RWPE2 (cell line): ENCODE data around the gene CAV1.

Experiments
- ATAC-seq: fragments of 200-7000 bp; cut with Tn5 transposase; 3 replicates; pipeline ENCODE4 v1.9.1; 2021; ENCODE audit warnings: low read depth
- DNase-seq: peaks from one replicate; pipeline ENCODE4 v3.0.0-alpha.2; 2020; ENCODE audit warnings: low spot score
- H3K27ac ChIP-seq: fragments of 450-650 bp; 2 replicates; pipeline ENCODE4 v1.5.1; 2017; ENCODE audit warnings: mild to moderate bottlenecking; ENCODE audit not compliant: poor library complexity, severe bottlenecking
- H3K27me3 ChIP-seq: fragments of 250-450 bp; sonication (Bioruptor Pico); 2 replicates; pipeline ENCODE4 v1.5.1; 2021; ENCODE audit warnings: mild to moderate bottlenecking, moderate library complexity; ENCODE audit not compliant: insufficient read depth, poor library complexity, severe bottlenecking
- H3K36me3 ChIP-seq: fragments of 250-450 bp; sonication (Bioruptor Pico); 2 replicates; pipeline ENCODE4 v1.5.1; 2020; ENCODE audit warnings: low read depth, mild to moderate bottlenecking, moderate library complexity
- H3K4me1 ChIP-seq: fragments of 250-450 bp; sonication (Bioruptor Pico); 2 replicates; pipeline ENCODE4 v1.5.1; 2021; ENCODE audit warnings: mild to moderate bottlenecking, moderate library complexity; ENCODE audit not compliant: insufficient read depth, poor library complexity, severe bottlenecking
- H3K4me3 ChIP-seq: fragments of 250-450 bp; sonication (Bioruptor Pico); 2 replicates; pipeline ENCODE4 v1.5.1; 2021; ENCODE audit warnings: mild to moderate bottlenecking, moderate library complexity; ENCODE audit not compliant: severe bottlenecking
- H3K9me3 ChIP-seq: fragments of 250-450 bp; sonication (Bioruptor Pico); 2 replicates; pipeline ENCODE4 v1.5.1; 2021; ENCODE audit warnings: mild to moderate bottlenecking, moderate library complexity; ENCODE audit not compliant: severe bottlenecking
- TF ChIP-seq, protein P1 (sequence below): fragments of 450-650 bp; IDR thresholded peaks from one replicate; pipeline ENCODE4 v1.5.1; 2017; ENCODE audit warnings: mild to moderate bottlenecking, moderate library complexity; ENCODE audit not compliant: poor library complexity, severe bottlenecking

Gene CAV1

GRCh38 chr7:116544487-116544886 lies 19.7 kb downstream of the CAV1 start:
- peaks cover 2% of the 10 kb centered on the region for H3K9me3 ChIP-seq
- ATAC-seq: no peak
- TF ChIP-seq, protein P1, sequence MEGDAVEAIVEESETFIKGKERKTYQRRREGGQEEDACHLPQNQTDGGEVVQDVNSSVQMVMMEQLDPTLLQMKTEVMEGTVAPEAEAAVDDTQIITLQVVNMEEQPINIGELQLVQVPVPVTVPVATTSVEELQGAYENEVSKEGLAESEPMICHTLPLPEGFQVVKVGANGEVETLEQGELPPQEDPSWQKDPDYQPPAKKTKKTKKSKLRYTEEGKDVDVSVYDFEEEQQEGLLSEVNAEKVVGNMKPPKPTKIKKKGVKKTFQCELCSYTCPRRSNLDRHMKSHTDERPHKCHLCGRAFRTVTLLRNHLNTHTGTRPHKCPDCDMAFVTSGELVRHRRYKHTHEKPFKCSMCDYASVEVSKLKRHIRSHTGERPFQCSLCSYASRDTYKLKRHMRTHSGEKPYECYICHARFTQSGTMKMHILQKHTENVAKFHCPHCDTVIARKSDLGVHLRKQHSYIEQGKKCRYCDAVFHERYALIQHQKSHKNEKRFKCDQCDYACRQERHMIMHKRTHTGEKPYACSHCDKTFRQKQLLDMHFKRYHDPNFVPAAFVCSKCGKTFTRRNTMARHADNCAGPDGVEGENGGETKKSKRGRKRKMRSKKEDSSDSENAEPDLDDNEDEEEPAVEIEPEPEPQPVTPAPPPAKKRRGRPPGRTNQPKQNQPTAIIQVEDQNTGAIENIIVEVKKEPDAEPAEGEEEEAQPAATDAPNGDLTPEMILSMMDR: no peak
- H3K4me1 ChIP-seq: peaks cover 21% of the 10 kb centered on the region
- no peaks in the 10 kb centered on the region for H3K27me3 ChIP-seq
- no peak overlapping the region for H3K4me3 ChIP-seq
- H3K36me3 ChIP-seq: peaks cover 99% of the 10 kb centered on the region
- DNase-seq: no peak
- peak overlapping the region; percentile 40 for H3K27ac ChIP-seq

DNA sequence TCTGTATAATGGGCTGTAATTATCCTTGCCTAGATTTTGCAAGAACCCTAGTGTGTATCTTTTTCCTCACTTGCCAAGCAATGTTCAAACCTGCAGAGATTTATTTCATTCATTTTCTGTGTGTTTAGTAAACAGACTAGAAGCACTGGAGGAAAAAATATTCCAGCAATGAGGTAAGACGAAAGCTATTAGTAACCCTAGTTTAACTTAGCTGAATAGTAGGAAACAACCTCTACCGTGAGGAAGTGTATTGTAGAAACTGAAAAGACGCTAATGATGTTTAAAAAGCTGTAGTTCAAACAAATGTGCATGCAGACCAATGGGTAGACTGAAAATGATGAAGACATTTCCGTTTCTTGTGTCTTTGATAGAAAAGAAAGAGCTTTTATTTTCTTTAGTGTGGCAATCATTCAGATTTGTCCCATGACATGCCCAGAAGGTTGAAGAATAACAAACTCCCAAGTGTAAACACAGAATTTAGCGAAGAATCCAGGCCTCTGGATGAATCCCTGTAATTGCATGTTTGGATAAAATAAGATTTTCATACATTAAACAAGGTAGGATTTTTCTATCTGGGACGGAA lies 20.7 kb downstream of the CAV1 start:
- Histone ChIP-seq H3K4me1 (peaks cover 17% of the 10 kb centered on the region), H3K27ac (peak overlapping the region; percentile 40), H3K4me3 (no peak overlapping the region), H3K9me3 (peaks cover under 1% of the 10 kb centered on the region), H3K27me3 (no peaks in the 10 kb centered on the region), H3K36me3 (peaks cover 99% of the 10 kb centered on the region)
- ATAC-seq (no peak), DNase-seq (no peak)
- TF ChIP-seq, protein P1: no peak

- DNase-seq (no peak), ATAC-seq (no peak)
- Histone ChIP-seq H3K4me3 (no peak overlapping the region), H3K9me3 (no peaks in the 10 kb centered on the region), H3K27ac (peak overlapping the region; percentile 11), H3K27me3 (no peaks in the 10 kb centered on the region), H3K36me3 (peaks cover 99% of the 10 kb centered on the region), H3K4me1 (peaks cover 12% of the 10 kb centered on the region)
- TF ChIP-seq, protein P1: no peak
Measured at GRCh38 chr7:116546054-116546453, 21.2 kb downstream of the CAV1 start.

DNA sequence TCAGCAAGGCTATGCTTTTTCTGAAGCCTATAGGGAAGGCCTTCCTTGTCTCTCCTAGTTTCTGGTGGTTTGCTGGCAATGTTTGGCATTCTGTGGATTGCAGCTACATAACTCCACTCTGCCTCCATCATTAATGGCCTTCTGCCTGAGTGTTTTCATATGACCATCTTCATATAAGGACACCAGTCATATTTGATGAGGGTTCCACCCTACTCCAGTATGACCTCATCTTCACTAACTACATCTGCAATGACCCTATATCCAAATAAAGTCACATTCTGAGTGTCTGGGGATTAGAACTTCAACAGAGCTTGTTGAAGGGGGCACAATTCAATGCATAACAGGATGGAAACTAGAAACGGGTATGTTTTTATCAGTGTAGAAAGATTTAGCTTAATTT lies 22.1 kb downstream of the CAV1 start:
- Histone ChIP-seq H3K27ac (peak overlapping the region; percentile 11), H3K36me3 (peaks cover 99% of the 10 kb centered on the region), H3K4me1 (peaks cover 13% of the 10 kb centered on the region), H3K9me3 (no peaks in the 10 kb centered on the region), H3K4me3 (no peak overlapping the region), H3K27me3 (no peaks in the 10 kb centered on the region)
- TF ChIP-seq, protein P1: no peak
- DNase-seq: no peak
- no peak for ATAC-seq

DNA sequence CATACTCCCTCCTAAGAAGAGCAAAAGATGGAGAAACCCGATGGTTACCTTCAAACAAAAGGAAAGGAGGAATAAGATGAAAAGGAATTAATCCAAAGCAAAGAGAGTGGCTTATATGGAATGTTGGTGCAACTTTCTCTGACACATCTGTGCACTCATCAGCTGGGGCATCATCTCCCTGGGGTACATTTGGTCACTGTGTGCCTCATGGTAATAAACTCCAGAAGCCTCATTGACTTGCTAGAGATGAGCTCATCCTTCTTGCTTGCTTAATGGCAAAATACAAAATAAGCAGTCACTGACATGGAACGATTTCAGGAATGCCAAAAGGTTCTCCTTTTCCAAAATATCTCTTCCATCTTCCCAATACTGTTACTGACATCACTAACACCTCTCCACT lies 22.5 kb downstream of the CAV1 start:
- ATAC-seq: no peak
- DNase-seq: no peak
- Histone ChIP-seq H3K4me1 (peaks cover 11% of the 10 kb centered on the region), H3K4me3 (no peak overlapping the region), H3K36me3 (peaks cover 99% of the 10 kb centered on the region), H3K27me3 (no peaks in the 10 kb centered on the region), H3K27ac (peak overlapping the region; percentile 11), H3K9me3 (no peaks in the 10 kb centered on the region)
- TF ChIP-seq, protein P1: no peak
